Measurements from ENCODE around the gene TSTD1.
A peak's percentile ranks its signal among the peaks of the same experiment; 100 is the strongest.
"Not testable (repeated sequence)": the region's sequence is repeated elsewhere in the genome, so short reads cannot be mapped to it uniquely, and the experiment has no call there.

Gene TSTD1

DNA sequence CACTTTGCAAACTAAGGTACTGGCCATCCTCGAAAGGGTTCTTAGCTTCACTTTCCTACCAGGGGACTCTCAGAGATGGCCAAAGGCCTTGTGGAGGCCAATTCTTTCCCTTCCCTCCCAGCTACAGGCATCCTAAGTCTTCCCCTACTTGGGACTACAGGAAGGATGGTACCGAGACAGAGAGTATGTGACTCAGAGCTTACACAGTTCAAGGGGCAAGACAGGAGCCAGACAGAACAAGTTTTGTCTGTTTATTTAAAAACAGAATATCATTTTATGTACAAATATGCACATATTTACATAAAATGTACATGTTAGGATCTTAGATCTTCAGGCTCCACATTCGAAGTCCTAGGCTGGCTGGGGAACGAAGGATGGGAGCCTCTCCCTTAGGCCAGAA is 32.0 kb upstream of the TSTD1 start:
- DNase-seq, result no peak
- in situ Hi-C loops (cut with HindIII; ENCODE audit: low pct_ligation_motif_present, low pct_unique_long_range_greater_than_20kb, low sequenced_read_pairs), result no loop called here

DNA sequence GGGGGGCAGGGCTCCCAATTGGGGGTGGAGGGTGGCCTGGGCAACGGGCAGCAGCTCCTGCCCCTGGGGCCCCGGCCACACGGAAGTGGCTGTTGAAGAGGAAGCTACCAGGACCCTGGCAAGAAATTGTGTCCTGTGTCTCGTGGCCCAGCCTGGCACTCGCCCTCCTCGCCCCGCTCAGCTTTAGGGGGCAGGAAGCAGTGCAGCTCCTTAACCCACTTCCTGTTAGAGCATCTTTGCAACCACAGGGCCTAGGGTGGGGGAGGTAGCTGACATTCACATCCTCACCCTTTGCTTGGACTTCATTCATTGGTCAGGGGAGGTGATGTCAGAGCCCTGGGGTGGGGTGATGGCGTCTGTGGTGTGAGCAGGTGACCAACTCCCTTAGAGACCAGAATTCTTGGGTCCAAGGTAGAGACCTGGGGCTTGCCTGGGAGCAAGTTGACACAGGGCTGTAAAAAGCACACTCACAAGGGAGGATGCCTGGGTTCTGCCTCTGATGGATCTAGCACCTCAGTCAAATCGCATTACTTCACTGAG is 31.0 kb upstream of the TSTD1 start, which contains the start of gene ARHGAP30:
ARHGAP30 (minus strand) TSS at position 161 of the 540 bp plus-strand sequence. CDS start 267 bp downstream, outside the sequence.
- DNase-seq, result no peak
- in situ Hi-C loops (cut with HindIII; ENCODE audit: low pct_ligation_motif_present, low pct_unique_long_range_greater_than_20kb, low sequenced_read_pairs), result no loop called here

DNA sequence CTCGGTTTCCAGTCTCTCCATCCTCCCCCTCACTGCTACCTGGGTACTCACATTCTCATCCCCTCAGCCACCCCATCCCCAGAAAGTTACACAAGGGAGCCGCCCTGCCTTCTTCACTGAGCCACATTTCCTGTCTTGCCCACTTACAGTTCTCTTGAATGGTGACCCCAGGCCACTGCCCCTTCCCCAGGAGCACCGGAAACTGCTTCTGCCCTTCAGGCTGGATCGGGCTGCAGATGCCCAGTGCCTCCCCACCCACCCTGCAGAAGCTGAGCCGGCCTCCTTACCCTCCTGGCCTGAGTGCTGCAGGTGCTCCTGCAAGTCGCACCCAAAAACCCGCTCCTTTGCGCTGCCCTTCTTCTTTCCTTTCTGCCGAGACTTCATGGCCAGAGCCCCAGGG is 30.5 kb upstream of the TSTD1 start:
- in situ Hi-C loops (cut with HindIII; ENCODE audit: low pct_ligation_motif_present, low pct_unique_long_range_greater_than_20kb, low sequenced_read_pairs), result no loop called here
- no peak for DNase-seq

DNA sequence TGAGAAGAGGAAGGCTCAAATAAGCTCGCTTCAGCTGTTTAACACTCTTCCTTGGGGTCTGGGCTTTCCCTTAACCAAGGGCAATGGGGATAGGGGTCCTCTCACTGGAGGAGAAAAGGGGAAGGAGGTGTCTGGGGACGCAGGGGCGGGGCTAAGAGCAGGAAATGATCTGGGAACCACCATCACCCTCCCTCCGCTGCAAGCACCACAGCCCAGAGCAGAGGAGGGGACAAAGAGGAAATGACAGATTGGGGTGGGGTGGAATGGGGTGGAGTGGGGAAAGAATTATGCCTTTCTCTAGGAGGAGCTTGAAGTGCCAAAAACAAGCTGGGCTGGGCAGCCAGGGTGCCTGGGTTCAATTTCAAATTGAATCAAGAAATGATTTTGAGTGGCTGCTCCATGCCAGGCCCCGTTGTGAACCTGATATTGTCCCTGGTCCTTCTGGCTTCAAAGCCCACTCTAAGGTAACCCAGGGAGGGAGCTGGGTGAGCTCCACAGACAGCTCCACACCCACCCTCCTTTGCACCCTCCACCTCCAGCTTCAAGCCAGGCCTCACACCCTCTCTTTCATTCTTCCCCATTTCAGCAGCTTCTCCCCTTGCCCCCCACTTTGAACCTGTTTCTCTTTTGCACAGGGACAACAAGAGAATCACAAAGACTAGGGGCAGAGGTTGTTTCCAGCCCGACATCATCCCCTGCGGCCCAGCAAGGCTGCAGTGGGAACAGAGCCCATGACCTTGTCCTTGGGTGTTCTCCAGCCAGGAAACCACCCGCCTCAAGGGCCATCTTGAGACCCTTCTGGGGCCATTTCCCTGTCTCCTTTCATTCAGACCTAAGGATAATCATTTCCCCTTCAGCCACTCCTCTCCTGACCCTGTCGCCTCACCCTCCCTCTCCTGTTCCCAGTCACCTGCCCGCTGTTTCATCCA is 29.8 kb upstream of the TSTD1 start:
- no peak for DNase-seq
- in situ Hi-C loops (cut with HindIII; ENCODE audit: low pct_ligation_motif_present, low pct_unique_long_range_greater_than_20kb, low sequenced_read_pairs), result no loop called here

DNA sequence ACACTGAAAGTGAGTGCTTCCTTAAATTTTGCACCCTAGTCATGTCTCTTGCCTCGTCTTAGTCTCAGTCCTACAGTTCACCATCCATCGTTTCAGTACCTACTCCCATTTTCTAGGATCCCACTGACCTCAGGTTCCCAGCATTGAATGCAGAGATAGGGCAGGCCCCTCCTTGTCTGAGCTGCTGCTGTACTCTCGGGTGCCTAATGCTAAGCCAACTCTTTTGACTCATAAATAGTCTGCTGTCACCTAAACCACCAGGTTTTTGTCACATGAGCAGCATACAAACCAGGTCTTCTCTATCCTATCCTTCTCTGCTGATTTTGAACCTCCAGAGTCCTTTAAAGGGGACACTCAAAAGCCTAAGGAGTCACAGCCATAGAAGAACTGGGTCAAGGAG is 27.9 kb upstream of the TSTD1 start:
- DNase-seq, result no peak
- in situ Hi-C loops (cut with HindIII; ENCODE audit: low pct_ligation_motif_present, low pct_unique_long_range_greater_than_20kb, low sequenced_read_pairs), result no loop called here

DNA sequence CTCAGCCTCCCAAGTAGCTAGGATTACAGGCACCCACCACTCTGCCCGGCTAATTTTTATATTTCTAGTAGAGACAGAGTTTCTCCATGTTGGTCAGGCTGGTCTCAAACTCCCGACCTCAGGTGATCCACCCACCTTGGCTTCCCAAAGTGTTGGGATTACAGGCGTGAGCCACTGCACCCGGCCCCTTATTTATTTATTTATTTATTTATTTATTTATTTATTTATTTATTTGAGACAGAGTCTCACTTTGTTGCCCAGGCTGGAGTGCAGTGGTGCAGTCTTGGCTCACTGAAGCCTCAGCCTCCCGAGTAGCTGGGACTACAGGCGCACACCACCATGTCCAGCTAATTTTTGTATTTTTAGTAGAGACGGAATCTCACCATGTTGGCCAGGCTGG is 26.9 kb upstream of the TSTD1 start:
- in situ Hi-C loops (cut with HindIII; ENCODE audit: low pct_ligation_motif_present, low pct_unique_long_range_greater_than_20kb, low sequenced_read_pairs), result not testable (repeated sequence)

DNA sequence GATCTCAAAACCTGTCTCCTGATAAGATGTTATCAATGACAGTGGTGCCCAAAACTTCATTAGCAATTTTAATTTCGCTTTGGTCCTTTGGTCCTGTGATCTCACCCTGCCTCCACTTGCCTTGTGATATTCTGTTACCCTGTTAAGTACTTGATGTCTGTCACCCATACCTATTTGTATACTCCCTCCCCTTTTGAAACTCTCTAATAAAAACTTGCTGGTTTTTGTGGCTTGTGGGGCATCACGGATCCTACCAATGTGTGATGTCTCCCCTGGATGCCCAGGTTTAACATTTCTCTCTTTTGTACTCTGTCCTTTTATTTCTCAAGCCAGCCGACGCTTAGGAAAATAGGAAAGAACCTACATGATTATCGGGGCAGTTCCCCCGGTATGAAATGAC is 25.2 kb upstream of the TSTD1 start:
- DNase-seq; in situ Hi-C loops (cut with HindIII; ENCODE audit: low pct_ligation_motif_present, low pct_unique_long_range_greater_than_20kb, low sequenced_read_pairs): not testable (repeated sequence)

More for the DNA sequence above, 26.9 kb upstream of the TSTD1 start:
- DNase-seq, result not testable (repeated sequence)

DNA sequence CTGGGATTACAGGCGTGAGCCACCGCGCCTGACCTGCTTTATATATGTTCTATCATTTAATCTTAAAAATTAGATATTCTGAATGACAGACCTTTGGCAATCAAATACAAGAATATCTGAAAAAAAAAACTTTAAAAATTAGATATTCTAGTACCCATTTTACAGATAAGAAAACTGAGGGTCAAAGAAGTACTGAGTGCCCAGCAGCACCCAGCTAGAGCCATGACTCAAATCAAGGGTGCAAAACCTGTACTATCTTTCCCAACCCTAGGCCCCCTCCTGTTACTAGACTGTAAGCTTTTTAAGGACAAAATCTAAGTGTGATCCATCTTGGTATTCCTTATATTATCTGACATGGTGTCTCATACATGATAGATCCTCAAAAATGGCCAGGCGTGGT is 22.7 kb upstream of the TSTD1 start:
- DNase-seq, result no peak
- in situ Hi-C loops (cut with HindIII; ENCODE audit: low pct_ligation_motif_present, low pct_unique_long_range_greater_than_20kb, low sequenced_read_pairs), result no loop called here

DNA sequence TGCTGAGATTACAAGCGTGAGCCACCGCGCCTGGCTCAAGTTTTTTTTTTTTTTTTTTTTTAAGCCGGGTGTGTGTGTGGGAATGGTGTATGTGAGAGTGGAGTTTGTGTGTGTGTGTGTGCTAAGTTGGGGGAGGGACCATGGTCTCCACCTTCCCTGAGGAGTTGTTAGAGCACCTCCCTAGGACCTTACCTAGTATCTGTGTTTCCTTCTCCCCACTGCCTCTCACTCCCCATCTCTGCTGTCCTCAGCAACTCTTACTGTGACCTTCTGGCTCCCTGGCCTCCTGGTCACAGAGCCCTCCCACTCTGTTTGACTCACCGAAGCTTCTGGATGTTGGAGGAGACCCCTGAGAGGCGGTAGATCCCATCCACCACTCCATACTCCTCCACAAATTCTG is 20.5 kb upstream of the TSTD1 start:
- in situ Hi-C loops (cut with HindIII; ENCODE audit: low pct_ligation_motif_present, low pct_unique_long_range_greater_than_20kb, low sequenced_read_pairs), result no loop called here
- no peak for DNase-seq

DNA sequence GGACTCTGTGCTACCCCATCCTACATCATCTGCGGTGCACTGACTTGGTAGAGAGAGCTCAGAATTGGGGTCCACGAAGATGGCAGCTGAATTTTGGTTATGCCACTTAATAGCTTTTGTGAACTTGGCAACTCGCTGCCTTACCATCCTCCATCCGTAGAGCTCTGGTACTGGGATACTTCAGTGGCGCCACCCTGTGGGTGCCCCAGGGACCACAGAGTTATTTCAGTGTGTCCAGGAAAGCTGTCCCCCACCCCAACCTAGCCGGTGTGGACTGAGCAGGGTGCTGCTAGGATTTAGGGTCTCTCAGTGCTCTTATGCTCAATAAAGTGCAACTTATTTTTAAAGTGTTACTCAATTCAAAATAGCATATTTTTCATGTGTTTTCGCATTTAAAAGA is 16.0 kb upstream of the TSTD1 start:
- DNase-seq, result no peak
- in situ Hi-C loops (cut with HindIII; ENCODE audit: low pct_ligation_motif_present, low pct_unique_long_range_greater_than_20kb, low sequenced_read_pairs), result no loop called here

DNA sequence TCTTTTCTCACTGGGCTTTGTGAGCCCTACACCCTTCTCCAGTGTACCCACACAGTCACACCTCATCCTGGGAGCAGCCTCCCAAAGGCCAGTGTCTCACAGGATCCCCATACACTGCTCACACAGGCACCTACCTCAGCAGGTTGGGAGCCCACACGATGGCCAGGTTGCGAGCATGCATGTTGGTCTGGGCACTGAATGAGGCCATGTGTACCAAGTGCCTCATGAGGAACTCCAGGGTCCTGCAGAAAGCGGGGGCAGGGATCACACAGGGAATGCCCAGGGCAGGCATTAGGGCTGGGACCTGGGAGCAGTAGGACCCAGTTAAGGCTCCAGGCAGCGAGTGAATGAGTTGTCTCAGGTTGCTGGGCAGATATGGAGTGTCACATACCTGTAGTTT is 15.5 kb upstream of the TSTD1 start:
- DNase-seq, result no peak
- in situ Hi-C loops (cut with HindIII; ENCODE audit: low pct_ligation_motif_present, low pct_unique_long_range_greater_than_20kb, low sequenced_read_pairs), result no loop called here

DNA sequence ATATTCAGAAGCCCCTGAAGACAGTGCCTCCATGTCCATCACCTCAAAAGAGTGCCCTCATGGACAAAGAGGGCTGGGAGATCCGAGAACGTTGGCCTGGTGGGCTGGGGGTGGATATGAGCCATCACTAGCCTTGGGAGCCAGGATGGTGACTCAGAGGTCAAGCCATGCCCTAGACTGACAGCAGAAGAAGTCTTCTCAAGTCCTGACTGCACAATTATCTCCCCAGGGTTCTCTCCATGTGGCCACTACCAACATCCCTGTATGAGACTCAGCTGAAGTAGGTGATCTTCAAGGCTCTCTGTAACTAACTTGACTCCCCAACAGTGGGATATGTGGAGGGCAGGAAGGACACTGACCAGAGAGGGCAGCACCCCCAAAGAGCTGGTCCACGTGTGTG is 14.1 kb upstream of the TSTD1 start:
- in situ Hi-C loops (cut with HindIII; ENCODE audit: low pct_ligation_motif_present, low pct_unique_long_range_greater_than_20kb, low sequenced_read_pairs), result no loop called here
- DNase-seq, result no peak

DNA sequence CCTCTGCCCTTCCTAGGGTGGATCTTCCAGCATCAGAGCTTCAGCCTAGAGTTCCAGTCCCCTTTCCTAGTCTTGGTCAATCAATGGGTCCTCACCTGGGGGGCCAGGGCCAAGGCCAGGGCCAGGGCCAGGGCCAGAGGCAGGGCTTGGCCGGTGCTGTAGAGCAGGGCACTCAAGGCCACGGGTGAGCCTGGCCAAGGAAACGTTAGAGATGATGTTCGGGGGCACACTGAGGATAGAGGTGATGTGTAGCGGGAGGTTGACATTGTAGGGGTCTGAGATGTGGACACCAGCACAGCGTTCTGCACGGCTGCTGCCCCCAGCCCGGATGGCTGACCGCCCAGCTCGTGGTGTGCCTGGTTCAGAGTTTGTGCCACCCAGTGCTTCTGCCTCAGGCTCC is 12.5 kb upstream of the TSTD1 start:
- DNase-seq, result no peak
- in situ Hi-C loops (cut with HindIII; ENCODE audit: low pct_ligation_motif_present, low pct_unique_long_range_greater_than_20kb, low sequenced_read_pairs), result no loop called here

DNA sequence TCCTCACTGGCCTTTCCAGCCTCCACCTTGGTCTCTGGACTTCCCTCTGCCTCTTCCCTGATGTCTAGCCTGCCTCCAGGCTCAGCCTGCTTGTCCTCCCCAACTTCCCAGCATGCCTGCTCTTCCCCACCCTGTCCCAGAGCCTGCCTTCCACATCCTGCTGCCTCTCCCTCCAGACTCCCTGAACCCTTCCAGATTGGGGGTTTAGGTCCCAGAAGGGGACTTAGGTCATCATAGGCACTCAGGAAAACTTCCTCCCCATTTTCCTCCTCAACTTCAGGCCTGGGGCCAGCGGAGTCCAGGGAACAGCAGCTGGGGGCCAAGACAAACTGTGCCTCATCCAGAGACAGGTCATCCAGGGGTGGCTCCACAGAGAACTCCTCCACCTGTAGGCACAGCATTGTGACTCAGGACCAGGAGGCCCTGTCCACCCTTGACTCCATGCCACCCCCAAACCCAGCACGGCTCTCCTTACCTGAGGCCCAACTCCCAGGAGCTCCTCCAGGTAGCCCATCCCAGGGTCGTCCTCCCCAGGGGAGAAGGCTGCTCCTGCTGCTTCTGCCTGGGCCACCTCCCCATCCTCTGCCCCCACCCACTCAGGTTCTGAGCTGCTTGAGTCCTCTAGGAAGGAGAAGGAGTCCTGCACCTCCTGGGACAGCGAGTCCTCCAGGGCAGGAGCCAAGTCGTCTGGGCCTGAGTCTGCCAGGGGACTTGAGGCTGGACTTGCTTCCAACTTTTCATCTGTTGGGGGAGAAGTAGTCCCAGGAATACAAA is 10.4 kb upstream of the TSTD1 start:
- in situ Hi-C loops (cut with HindIII; ENCODE audit: low pct_ligation_motif_present, low pct_unique_long_range_greater_than_20kb, low sequenced_read_pairs), result no loop called here

DNA sequence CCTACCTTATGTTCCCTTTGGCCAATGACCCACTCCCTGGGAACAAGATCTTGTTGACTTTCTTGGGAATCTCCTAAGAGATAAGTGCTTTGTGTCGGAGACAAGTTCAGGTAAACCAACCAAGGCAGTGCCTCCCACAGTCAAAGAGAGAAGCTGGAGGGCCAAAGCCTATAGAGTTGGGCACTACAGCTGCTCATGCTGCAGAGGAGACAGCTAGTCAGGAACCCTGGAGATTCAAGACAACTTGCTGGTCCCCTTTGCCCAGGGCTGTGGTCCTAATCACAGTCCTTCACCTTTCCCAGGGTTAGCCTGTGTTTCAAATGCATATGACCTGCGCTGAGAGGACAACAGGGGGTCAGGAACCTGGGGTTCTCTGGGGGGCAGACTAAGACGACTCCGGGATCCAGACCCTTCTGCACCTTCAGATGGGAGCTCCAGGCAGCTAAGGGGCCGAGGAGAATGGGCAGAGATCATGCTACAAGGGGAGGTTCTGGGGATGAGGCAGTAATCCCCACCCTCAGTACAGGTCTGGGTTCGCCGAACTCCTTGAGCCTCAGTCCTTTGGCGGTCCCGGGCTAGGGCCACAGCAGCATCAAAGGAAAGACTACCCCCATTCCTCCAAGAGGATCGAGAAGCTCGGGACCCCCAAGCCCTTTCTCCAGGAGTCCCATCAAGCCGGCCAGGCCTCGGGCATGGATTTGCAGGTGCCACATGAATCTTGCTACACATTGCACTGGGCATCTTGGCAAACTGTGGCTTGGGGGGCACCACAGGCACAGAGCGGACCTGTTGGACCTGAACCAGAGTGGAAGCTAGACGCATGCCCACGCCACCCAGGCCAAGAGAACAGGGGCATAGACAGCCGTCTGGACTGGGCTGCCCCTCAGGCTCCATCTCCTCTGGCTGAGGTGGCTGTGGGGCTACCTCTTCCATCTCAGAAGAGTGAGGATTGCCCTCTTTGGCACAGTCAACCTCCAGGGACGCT is 9.0 kb upstream of the TSTD1 start:
- in situ Hi-C loops (cut with HindIII; ENCODE audit: low pct_ligation_motif_present, low pct_unique_long_range_greater_than_20kb, low sequenced_read_pairs), result no loop called here

More for the DNA sequence above, 10.4 kb upstream of the TSTD1 start:
- no peak for DNase-seq

DNA sequence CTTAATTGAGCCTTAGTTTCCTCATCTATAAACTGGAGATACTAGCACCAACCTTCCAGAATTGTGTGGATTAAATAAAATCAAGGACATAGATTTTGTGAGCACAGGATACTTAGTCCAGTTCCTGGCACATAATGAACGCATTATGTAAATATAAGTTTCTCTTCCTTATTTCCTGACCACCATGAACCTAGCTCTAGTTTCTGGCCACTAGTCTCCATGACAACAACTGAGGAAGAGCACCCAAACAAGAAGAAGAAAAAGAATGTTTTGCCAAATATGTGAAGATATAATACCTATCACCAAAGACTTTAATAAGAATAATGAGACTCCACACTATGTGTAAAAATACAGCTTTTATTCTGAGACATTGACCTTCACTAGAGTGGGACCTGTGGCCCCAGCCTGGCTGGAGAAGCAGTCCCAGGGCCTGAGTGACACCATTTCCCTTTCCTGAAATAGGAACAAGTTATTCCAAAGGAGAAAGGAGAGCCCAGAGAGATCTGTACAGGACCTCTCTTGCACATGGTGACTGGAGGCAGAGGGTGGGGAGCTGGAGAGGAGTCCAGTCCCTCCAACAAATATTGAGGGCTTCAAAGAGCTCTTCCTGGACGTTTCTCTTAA is 8.0 kb upstream of the TSTD1 start:
- no peak for DNase-seq
- in situ Hi-C loops (cut with HindIII; ENCODE audit: low pct_ligation_motif_present, low pct_unique_long_range_greater_than_20kb, low sequenced_read_pairs), result no loop called here

More for the DNA sequence above, 9.0 kb upstream of the TSTD1 start:
- DNase-seq, result no peak

DNA sequence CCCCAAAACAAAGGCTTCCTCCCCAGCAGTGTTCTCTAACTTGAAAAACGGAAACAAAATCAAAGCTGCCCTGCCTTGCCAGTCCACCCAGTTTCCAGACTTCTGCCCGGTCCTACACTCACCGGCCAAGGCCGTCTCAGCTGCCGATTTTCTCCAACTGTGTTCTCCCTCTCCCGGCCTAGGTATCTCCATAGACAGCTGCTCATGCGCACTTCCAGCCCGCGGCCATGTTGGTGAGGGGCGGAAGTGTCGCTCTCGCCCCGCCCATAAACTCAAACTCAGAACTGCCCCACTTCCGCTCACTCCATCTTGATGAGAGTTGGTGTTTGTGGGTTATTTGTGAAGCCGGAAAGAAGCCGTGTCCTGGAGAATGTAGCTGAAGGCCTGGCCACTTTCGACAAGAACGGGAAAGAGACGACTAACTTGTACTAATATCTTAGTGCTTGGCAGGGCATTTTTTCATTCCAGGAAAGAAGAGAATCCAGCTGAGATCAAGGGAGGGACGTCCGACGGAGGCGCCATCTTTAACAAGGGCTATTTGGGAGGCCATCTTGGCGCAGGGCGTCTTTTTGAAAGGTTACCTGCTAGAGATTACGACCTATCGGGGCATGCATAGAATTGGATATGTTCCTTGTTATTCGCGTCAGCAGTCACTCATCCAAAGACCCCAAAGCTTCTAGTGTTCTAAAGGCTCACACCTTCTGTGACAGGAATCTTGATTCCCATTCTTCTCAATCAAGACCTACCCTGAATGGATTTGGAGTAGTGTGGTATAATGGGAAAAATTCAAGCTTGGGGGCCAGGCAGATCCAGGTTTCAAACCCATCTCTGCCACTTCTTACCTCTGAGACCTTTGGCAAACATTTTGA is 7.2 kb upstream of the TSTD1 start, which contains the start of gene USF1:
USF1 (minus strand) TSS at position 242 of the 869 bp plus-strand sequence. CDS start 2,702 bp downstream, outside the sequence.
- DNase-seq, result peak; percentile 97
- in situ Hi-C loops (cut with HindIII; ENCODE audit: low pct_ligation_motif_present, low pct_unique_long_range_greater_than_20kb, low sequenced_read_pairs), result no loop called here

Data from ACHN (cell line).